Activated CD8-positive, alpha-beta T cell treated with anti-CD3 and anti-CD28 coated beads for 36 hours (primary cell): ENCODE measurements around the gene ZSCAN31. TPM values are rescaled to one million over a fixed set of nuclear protein-coding genes. Genes with fewer than 3 reads are reported as not detected.
"Not testable (repeated sequence)": the region's sequence is repeated elsewhere in the genome, so short reads cannot be mapped to it uniquely, and the experiment has no call there.

Experiments used
- ATAC-seq: fragments of 200-7000 bp; cut with Tn5 transposase; one replicate; pipeline ENCODE4 v1.10.0; 2021; ENCODE audit warnings: mild to moderate bottlenecking, moderate library complexity
- CTCF ChIA-PET: fragments of 350-600 bp; sonication (Branson Sonifier 250); formaldehyde crosslinking; loops from one replicate; lab custom pipeline; 2021; ENCODE audit warnings: antibody characterized with exemption; lab: Charles Lee
- POLR2A ChIA-PET: fragments of 350-600 bp; sonication (Branson Sonifier 250); formaldehyde crosslinking; loops from one replicate; lab custom pipeline; 2021; ENCODE audit warnings: antibody characterized with exemption; lab: Charles Lee
- DNase-seq: peaks from one replicate; pipeline ENCODE4 v3.0.0-alpha.2; 2020
- H3K27ac Mint-ChIP-seq: one replicate; pipeline ENCODE4 v1.8.0; 2021; ENCODE audit warnings: mild to moderate bottlenecking, mixed read lengths
- H3K27me3 Mint-ChIP-seq: one replicate; pipeline ENCODE4 v1.8.0; 2021; ENCODE audit warnings: mixed read lengths
- H3K36me3 Mint-ChIP-seq: one replicate; pipeline ENCODE4 v1.8.0; 2021; ENCODE audit warnings: low read depth, mixed read lengths
- H3K4me1 Mint-ChIP-seq: one replicate; pipeline ENCODE4 v1.8.0; 2021; ENCODE audit warnings: low read depth, mixed read lengths
- H3K4me3 Mint-ChIP-seq: one replicate; pipeline ENCODE4 v1.8.0; 2021; ENCODE audit warnings: mild to moderate bottlenecking, moderate library complexity, mixed read lengths
- H3K9me3 Mint-ChIP-seq: one replicate; pipeline ENCODE4 v1.8.0; 2021; ENCODE audit warnings: mixed read lengths
- CTCF ChIP-seq: fragments of 200-600 bp; IDR thresholded peaks from one replicate; pipeline ENCODE4 v1.8.0; 2022; ENCODE audit warnings: antibody characterized with exemption, mild to moderate bottlenecking
- intact Hi-C: fragments of 100-400 bp; cut with micrococcal nuclease; formaldehyde crosslinking; loops from one replicate; pipeline ENCODE4 v1.10.0; 2022
- total RNA-seq, 2 experiments: library from RNA; stranded (reverse); gene quantifications; one replicate each; pipeline ENCODE4 v1.2.3, GENCODE V29; 2021

ZSCAN31 gene
- total RNA-seq, 2 experiments from 2014 or later = 1.6 to 2.0 TPM

GRCh38 chr6:28370440-28370839 is 34.5 kb upstream of the ZSCAN31 start:
- no peak for ATAC-seq
- Mint-ChIP-seq H3K9me3 (no peaks in the 10 kb centered on the region), H3K36me3 (peaks cover 18% of the 10 kb centered on the region), H3K4me3 (no peak overlapping the region), H3K27me3 (no peaks in the 10 kb centered on the region), H3K27ac (no peak overlapping the region), H3K4me1 (no peaks in the 10 kb centered on the region)
- CTCF ChIA-PET = interaction anchor here (1.0 kb wide), 1 partner anchor 14 kb away, joined by 4 read pairs; no protein-coding TSS in a partner anchor
- DNase-seq = no peak
- POLR2A ChIA-PET = no interaction called here
- no peak for TF ChIP-seq CTCF
- intact Hi-C loops = no loop called here

DNA sequence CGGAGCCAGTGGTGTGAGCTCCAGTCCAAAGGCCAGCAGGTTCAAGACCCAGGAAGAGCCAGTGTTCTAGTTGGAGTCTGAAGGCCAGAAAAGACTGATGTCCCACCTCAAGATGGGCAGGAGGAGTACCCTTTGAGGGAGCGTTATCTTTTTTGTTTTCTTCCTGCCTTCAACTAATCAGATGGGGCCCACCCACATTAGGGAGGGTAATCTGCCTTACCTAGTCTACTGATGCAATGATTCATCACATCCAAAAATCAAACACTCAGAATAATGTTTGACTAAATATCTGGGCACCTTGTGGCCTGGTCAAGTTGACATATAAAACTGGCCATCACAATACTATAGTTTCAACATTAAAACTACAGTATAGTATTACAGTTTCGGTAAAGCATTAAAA is 33.5 kb upstream of the ZSCAN31 start:
- ATAC-seq = no peak
- CTCF ChIA-PET = no interaction called here
- Mint-ChIP-seq H3K4me1 (no peaks in the 10 kb centered on the region), H3K36me3 (peaks cover 17% of the 10 kb centered on the region), H3K9me3 (no peaks in the 10 kb centered on the region), H3K4me3 (no peak overlapping the region), H3K27ac (no peak overlapping the region), H3K27me3 (no peaks in the 10 kb centered on the region)
- POLR2A ChIA-PET = no interaction called here
- no peak for TF ChIP-seq CTCF
- intact Hi-C loops = no loop called here
- no peak for DNase-seq

- no peak for TF ChIP-seq CTCF
- peaks cover 17% of the 10 kb centered on the region for H3K36me3 Mint-ChIP-seq
- no peak overlapping the region for H3K4me3 Mint-ChIP-seq
- no peaks in the 10 kb centered on the region for H3K4me1 Mint-ChIP-seq
- H3K27me3 Mint-ChIP-seq = no peaks in the 10 kb centered on the region
- no peak for DNase-seq
- POLR2A ChIA-PET = no interaction called here
- ATAC-seq = no peak
- intact Hi-C loops = no loop called here
- CTCF ChIA-PET = no interaction called here
- H3K27ac Mint-ChIP-seq = no peak overlapping the region
- no peaks in the 10 kb centered on the region for H3K9me3 Mint-ChIP-seq
Measured at GRCh38 chr6:28368522-28368921, 32.6 kb upstream of the ZSCAN31 start.

DNA sequence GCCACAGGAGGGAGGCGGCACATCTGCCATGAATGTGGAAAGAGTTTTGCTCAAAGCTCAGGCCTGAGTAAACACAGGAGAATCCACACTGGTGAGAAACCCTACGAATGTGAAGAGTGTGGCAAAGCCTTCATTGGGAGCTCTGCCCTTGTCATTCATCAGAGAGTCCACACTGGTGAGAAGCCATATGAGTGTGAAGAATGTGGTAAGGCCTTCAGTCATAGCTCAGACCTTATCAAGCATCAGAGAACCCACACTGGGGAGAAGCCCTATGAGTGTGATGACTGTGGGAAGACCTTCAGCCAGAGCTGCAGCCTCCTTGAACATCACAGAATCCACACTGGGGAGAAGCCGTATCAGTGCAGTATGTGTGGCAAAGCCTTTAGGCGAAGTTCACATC is 29.6 kb upstream of the ZSCAN31 start:
- not testable (repeated sequence) for H3K9me3 Mint-ChIP-seq, H3K27ac Mint-ChIP-seq

GRCh38 chr6:28360961-28361360 is 25.0 kb upstream of the ZSCAN31 start:
- Mint-ChIP-seq H3K4me3 (no peak overlapping the region), H3K36me3 (peaks cover 11% of the 10 kb centered on the region), H3K4me1 (peaks cover 3% of the 10 kb centered on the region), H3K27ac (no peak overlapping the region), H3K27me3 (no peaks in the 10 kb centered on the region), H3K9me3 (no peaks in the 10 kb centered on the region)
- POLR2A ChIA-PET = interaction anchor here (1.0 kb wide), 1 partner anchor 223 kb away, joined by 3 read pairs; no protein-coding TSS in a partner anchor
- intact Hi-C loops = no loop called here
- ATAC-seq (no peak), DNase-seq (no peak)
- CTCF ChIA-PET = no interaction called here
- TF ChIP-seq CTCF = no peak

More for the DNA sequence above, 29.6 kb upstream of the ZSCAN31 start:
- peaks cover 17% of the 10 kb centered on the region for H3K36me3 Mint-ChIP-seq
- POLR2A ChIA-PET = interaction anchor here (0.6 kb wide), 1 partner anchor 219 kb away, joined by 3 read pairs; no protein-coding TSS in a partner anchor
- H3K4me1 Mint-ChIP-seq, H3K4me3 Mint-ChIP-seq, DNase-seq, intact Hi-C loops, H3K27me3 Mint-ChIP-seq, ATAC-seq: not testable (repeated sequence)
- CTCF ChIA-PET = interaction anchor here (1.9 kb wide), 1 partner anchor 10 kb away, joined by 7 read pairs; no protein-coding TSS in a partner anchor

DNA sequence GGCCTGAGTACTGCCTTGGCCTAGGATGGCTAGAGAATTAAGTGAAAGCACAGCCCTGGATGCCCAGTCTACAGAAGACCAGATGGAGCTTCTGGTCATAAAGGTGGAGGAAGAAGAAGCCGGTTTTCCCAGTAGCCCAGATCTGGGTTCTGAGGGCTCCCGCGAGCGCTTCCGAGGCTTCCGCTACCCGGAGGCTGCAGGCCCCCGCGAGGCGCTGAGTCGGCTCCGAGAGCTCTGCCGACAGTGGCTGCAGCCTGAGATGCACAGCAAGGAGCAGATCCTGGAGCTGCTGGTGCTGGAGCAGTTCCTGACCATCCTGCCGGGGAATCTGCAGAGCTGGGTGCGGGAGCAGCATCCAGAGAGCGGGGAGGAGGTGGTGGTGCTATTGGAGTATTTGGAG is 23.6 kb upstream of the ZSCAN31 start:
- H3K9me3 Mint-ChIP-seq, H3K4me1 Mint-ChIP-seq, DNase-seq, ATAC-seq, H3K4me3 Mint-ChIP-seq, H3K27me3 Mint-ChIP-seq, H3K27ac Mint-ChIP-seq, H3K36me3 Mint-ChIP-seq, CTCF ChIA-PET, POLR2A ChIA-PET: not testable (repeated sequence)
- intact Hi-C loops = loop anchor here (10.0 kb wide), 2 partner anchors 95 to 455 kb away; partner anchors contain the start of gene ZSCAN26
